Measurements from ENCODE around the gene MBLAC2. TPM values are rescaled to one million over a fixed set of nuclear protein-coding genes. Genes with fewer than 3 reads are reported as not detected.

MBLAC2 gene
- total RNA-seq, 4 donors from 2014 or later, result 3.0 to 5.3 (median 4.7) TPM

- no peak for TF ChIP-seq CTCF (IDR thresholded peaks at IDR 0.05; ENCODE audit: low read depth)
Measured at GRCh38 chr5:90472783-90473395, 1.7 kb downstream of the MBLAC2 start.

DNA sequence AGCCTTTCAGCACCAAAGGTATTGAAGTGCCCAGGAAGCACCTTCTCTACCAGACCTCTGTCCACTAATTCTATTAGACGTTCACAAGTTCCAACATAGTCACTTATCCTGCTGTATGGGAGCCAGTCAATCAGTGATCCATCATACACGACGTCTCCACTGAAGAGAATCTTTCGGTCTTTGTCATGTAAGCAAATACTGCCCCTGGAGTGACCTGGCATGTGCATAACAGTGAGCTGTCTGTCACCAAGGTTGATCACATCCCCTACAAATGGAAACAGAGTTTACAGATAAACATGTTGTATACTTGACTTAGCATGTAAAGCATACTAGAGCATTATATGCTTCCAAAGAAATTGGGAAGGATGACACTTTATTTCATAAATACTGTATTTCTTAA is 13.3 kb downstream of the MBLAC2 start:
- no peak for TF ChIP-seq CTCF (IDR thresholded peaks at IDR 0.05; ENCODE audit: low read depth)

DNA sequence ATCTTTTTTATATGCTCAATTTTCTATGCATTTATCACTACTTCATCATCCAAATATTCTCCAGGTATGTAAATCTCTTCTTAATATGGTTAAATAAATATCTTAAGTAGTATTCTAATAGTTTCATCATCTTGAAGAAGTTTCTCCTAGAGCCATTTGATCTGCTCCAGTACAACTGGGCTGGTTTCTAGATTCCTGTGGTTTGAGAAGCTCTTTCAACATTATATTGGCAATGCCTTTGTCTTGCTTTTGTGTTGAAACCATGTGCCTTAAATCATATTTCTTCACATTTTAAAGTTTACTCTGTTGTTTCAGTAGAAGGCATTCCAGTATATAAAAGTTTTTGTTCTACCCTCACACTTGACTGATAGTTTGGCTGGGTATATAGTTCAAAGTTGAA is 27.6 kb downstream of the MBLAC2 start:
- no peak for TF ChIP-seq CTCF (IDR thresholded peaks at IDR 0.05; ENCODE audit: low read depth)

- TF ChIP-seq CTCF (IDR thresholded peaks at IDR 0.05; ENCODE audit: low read depth), result no peak
Measured at GRCh38 chr5:90440644-90441043, 33.9 kb downstream of the MBLAC2 start.

- no peak for TF ChIP-seq CTCF (IDR thresholded peaks at IDR 0.05; ENCODE audit: low read depth)
Measured at GRCh38 chr5:90438100-90438499, 36.5 kb downstream of the MBLAC2 start.

DNA sequence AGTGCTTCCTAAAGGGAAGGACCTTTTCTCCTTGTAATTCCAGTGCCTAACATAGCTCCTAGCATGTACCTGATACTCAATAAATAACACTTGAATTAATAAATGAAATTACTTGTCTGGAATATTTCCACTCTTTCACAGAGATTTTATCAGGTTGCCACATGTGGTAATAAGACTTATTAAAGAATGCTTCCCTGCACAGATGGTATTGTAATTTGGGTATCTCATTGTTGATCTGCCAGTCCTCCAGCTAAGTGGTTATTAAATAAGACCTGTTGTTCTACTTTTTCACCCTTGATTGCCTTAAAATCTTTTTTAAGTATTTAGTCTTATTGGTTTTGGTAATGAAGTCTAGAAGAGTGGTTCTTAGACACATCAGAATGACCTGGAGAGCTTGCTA is 36.9 kb downstream of the MBLAC2 start:
- no peak for TF ChIP-seq CTCF (IDR thresholded peaks at IDR 0.05; ENCODE audit: low read depth)

- TF ChIP-seq CTCF (IDR thresholded peaks at IDR 0.05; ENCODE audit: low read depth), result no peak
Measured at GRCh38 chr5:90434116-90434714, 40.4 kb downstream of the MBLAC2 start.

Data from subcutaneous adipose tissue (tissue), 4 donors.